ENCODE data around the gene MUC6.
"Not testable (repeated sequence)": the region's sequence is repeated elsewhere in the genome, so short reads cannot be mapped to it uniquely, and the experiment has no call there.

The MUC6 gene

DNA sequence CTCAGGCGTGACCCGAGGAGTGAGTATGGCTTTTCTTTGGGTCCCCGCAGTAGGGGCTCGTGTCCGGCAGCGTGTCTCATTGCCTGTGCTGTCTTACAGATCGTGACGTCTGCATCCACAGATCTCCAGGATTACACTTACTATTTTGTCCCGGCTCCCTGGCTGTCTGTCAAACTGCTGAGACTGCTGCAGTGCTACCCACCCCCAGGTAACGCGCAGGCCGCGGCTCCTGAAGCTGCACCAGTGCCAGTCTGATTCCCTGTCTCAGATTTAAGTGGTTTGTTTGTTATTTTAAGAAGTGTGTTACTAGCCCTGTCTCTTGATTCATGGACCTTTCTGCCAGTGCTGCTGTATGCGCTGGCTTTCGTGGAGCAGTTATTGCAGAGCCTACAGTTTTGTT, 52.0 kb downstream of the MUC6 start:
- DNase-seq: no peak

DNA sequence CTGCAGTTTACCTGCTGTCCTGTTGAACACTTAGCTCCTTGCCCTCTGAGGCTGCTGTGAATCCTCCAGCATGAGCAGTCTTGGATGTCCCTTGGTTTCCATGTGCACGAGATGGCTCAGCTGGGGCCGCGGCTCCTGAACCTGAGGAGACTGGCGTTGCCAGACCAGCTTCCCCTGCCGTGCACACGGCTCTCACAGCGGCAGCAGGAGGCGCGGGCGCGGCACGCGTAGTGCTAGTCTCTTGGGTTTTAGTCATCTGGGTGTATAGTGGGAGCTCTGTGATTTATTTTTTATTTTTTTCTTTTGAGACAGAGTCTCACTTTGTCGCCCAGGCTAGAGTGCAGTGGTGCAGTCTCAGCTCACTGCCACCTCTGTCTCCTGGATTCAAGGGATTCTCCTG, 54.8 kb downstream of the MUC6 start:
- DNase-seq: no peak

GRCh38 chr11:980438-981357, 55.8 kb downstream of the MUC6 start:
- no peak for DNase-seq

DNA sequence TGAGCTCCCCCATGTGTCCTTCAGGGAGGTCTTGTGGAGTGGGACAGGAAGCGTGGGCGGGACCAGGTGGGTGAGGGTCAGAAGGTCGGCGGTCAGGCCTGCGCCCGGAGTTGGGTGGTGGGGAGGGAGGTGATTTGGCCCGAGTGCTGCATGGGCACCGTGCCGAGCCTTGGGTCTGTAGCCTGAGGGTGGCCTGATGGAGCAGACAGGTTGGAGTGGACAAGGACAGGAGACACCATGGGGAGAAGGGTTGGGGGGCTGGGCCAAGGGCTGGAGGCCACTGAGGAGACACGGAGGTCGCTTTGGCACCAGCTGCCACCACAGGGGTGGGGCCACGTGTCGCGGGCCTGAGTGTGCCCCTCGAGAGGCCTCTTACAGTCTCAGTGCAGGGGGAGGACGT, 57.7 kb downstream of the MUC6 start:
- DNase-seq: no peak

DNA sequence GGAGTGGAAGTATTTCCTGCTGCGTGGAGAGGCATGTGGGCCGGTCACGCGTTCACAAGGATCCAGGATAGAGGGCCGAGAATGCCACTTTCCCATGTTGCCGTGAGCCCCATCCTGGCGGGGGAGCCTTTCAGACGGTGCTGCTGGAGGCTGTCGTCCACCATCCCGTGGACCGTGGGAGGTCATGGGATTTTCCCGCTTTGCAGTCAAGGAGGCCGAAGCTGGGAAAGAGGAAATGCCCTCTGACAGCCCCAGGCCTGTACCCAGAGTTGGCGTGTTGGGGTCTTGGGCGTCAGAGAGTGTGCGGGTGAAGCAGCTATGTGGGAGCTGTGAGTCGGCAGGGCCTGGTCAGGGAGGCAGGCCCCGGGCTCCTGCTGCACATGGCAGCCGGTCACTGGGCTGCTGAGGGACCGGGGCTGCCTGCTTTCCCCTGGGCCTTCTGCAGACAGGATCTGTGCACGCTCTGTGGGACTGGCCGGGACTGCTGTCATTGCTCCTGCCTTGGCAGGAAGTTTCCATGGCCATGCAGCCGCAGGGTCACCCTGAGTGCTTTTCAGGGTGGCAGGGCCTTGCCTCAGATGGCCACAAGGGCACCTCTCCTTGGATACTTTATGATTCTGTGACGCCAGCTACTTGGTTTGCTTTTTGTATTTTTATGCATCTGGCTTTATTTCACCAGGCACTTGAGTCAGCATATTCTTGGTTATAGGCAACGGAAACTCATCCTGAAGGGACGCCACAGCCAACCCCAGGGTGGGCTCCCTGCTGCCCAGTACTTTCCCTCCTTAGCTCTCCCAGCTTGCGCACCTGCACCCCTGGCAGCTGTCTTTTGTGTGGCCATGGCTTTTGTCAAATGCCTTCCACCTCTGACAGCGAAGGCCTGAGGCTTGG, 58.4 kb downstream of the MUC6 start:
- no peak for DNase-seq

DNA sequence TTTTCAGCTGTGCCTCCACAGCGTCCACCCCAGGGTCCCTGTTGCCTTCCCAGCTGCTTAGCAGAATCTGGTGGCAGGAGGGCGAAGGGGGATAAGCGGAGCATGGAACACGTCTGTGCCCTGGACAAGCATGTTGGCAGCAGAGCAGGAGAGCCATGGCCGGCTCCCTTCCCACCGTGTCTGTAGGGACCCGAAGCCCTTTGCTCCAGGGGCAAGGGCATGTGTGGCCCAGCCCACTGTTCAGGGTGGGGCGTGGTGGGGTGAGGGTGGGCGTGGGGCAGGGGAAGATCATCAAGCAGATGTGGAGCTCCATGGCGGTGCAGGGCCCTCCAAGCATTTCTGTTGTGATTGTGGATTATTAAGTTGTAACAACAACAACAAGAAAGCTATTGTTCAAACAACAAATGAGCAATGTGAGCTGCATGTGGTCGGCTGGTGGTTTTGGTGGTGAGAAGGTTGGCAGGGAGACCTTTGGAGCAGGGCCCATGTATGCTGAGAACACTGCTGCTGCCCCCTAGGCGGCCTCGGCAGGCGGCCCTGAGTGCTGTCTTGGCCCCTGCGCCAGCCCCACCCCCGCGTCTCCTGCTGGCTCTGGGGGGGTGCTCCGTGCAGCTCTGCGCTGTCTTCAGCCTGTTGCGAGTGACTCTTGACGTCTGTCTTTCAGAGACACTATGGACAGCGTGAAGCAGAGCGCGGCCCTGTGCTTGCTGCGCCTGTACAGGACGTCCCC, 59.9 kb downstream of the MUC6 start:
- no peak for DNase-seq

DNA sequence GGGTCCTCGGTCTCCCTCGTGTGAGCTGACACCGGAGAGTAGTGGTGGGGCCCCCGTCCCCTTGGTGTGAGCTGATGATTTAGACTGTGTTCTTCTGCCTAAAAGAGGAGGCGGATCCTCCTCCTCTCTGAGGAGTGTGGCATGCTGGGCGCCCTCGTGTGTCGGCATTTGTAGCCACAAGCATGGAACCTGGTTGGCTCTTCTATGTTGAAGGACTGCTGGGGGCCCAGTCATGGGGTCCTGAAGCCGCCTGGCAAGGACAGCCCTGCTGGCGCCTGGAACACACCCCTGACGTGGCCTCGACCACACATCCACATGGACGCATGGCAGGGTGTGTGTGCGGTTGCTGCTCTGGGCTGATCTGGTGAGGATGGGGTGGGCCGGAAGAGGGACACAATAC, 60.7 kb downstream of the MUC6 start:
- no peak for DNase-seq

GRCh38 chr11:975376-975775, 61.1 kb downstream of the MUC6 start:
- DNase-seq: not testable (repeated sequence)

- no peak for DNase-seq
Measured at GRCh38 chr11:973237-973636, 63.3 kb downstream of the MUC6 start.

- DNase-seq: no peak
Measured at GRCh38 chr11:972523-973211, 63.9 kb downstream of the MUC6 start.

DNA sequence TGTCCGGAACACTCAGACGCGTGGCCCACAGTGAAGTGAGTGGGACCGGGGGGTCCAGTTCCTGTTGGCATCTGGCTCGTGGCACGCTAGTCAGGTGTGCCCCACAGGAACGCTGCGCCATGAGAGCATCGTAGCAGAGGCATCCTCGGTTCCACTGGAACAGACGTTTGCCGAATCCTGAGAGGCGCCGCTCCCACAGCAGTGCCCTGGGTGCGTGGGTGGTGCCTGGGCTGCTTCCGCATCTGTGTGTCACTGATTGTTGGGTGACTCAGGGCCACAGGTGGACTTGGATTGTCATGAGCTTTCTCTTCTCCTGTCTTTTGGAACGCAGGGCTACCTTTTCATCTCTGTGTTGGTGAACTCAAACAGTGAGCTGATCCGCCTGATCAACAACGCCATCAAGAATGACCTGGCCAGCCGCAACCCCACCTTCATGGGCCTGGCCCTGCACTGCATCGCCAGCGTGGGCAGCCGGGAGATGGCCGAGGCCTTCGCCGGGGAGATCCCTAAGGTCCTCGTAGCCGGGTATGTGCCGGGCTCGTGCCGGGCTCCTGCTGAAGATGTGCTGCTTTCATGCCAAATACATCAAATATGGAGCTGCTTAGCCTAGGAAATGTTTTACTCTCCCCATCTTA, 64.7 kb downstream of the MUC6 start:
- DNase-seq: no peak

- no peak for DNase-seq
Measured at GRCh38 chr11:971092-971690, 65.3 kb downstream of the MUC6 start.

- DNase-seq: no peak
Measured at GRCh38 chr11:970319-970871, 66.1 kb downstream of the MUC6 start.

DNA sequence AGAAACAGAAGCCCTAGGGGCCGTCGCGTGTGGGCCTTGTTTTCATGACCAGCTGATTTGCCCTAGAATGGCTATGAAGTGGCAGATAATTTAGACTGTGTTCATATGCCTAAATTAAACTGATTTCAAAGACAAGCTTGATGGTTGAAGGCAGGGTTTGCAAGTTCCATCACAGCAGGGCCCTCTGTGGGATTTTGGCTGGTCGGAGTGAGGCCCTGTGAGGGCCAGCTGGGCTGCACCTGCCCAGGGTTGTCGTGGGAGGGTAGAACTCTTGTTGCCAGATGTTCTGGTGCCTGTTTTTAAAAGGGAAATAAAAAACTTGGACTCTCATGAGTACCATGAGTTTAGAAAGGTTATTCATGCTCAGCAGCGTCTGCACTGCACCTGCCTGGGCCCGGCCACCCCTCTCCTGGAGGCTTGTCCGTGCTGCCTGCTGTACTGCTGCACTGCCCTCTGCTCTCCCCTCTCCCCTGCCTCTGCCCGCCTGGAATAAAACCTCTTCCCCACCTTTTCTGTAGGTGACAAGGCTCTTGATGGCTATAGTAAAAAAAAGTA, 66.8 kb downstream of the MUC6 start:
- DNase-seq: no peak

GRCh38 chr11:968822-969221, 67.7 kb downstream of the MUC6 start:
- DNase-seq: no peak

GRCh38 chr11:967995-968751, 68.3 kb downstream of the MUC6 start:
- no peak for DNase-seq

DNA sequence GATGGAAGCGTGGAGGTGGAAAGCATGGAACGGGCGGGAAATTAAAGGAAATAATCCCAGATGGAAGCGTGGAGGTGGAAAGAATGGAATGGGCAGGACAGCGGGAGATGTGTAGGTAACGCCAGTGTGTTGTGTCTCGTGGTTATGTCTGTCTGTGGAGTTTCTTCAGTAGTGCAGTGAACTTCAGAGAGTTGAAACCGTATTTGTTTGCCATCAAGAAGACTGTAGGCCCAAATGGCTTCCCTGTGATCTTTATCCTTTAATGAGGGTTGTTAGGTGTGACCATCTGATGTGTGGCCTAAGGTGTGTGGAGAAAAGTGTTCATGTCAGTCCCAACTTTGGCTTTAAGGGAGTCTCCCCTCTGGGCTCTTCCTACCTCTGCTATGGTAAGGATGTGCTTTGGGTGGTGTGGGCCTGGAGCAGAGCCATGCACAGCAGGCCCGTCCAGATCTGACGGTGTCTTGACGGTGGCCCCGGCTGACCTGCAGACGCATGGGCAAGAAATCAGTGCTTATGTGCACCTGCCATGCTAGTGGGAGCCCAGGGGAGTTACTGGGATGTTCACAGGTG, 71.2 kb downstream of the MUC6 start:
- DNase-seq: no peak

DNA sequence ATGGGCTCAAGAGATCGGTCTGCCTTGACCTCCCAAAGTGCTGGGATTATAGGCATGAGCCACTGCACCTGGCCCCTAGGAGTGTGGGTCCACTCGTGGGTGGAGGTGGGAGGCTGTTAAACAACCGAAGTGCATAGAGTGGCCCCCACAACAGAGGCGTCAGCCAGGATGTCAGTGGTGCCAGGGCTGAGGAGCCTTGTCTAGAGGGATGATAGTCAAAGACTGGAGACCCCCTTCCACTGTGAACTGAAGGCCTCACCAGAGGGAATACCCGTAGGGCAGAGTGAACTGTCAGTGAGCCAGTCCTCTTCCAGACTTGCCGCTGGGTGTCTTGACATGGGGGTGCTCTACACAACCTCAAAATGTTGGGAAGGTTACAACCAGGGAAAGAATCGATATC, 72.7 kb downstream of the MUC6 start:
- DNase-seq: no peak
